ENCODE measurements around the gene HLTF.

The HLTF gene

GRCh38 chr3:149023951-149024350 lies 62.4 kb downstream of the HLTF start:
- no peak for TF ChIP-seq CTCF (IDR thresholded peaks at IDR 0.05)

GRCh38 chr3:149021830-149022229 lies 64.5 kb downstream of the HLTF start:
- TF ChIP-seq CTCF (IDR thresholded peaks at IDR 0.05), result no peak

GRCh38 chr3:149020839-149021252 lies 65.5 kb downstream of the HLTF start:
- TF ChIP-seq CTCF (IDR thresholded peaks at IDR 0.05), result no peak

GRCh38 chr3:149020196-149020838 lies 66.0 kb downstream of the HLTF start:
- no peak for TF ChIP-seq CTCF (IDR thresholded peaks at IDR 0.05)

- no peak for TF ChIP-seq CTCF (IDR thresholded peaks at IDR 0.05)
These were observed 66.8 kb downstream of the HLTF start for GRCh38 chr3:149019580-149019979.

- TF ChIP-seq CTCF (IDR thresholded peaks at IDR 0.05), result no peak
These were observed 68.1 kb downstream of the HLTF start for GRCh38 chr3:149018247-149018646.

GRCh38 chr3:149016669-149017541 lies 69.4 kb downstream of the HLTF start:
- no peak for TF ChIP-seq CTCF (IDR thresholded peaks at IDR 0.05)

Measured in LNCAP (cell line).